GM18508 (cell line): ENCODE data around the gene RAB33B.
"Not testable (repeated sequence)": the region's sequence is repeated elsewhere in the genome, so short reads cannot be mapped to it uniquely, and the experiment has no call there.

ENCODE experiments used
- ATAC-seq: cut with Tn5 transposase; IDR thresholded peaks from one replicate; pipeline ENCODE4 v1.9.1; 2021; ENCODE audit warnings: moderate number of reproducible peaks; ENCODE audit not compliant: insufficient read depth, unreplicated experiment

The RAB33B gene

DNA sequence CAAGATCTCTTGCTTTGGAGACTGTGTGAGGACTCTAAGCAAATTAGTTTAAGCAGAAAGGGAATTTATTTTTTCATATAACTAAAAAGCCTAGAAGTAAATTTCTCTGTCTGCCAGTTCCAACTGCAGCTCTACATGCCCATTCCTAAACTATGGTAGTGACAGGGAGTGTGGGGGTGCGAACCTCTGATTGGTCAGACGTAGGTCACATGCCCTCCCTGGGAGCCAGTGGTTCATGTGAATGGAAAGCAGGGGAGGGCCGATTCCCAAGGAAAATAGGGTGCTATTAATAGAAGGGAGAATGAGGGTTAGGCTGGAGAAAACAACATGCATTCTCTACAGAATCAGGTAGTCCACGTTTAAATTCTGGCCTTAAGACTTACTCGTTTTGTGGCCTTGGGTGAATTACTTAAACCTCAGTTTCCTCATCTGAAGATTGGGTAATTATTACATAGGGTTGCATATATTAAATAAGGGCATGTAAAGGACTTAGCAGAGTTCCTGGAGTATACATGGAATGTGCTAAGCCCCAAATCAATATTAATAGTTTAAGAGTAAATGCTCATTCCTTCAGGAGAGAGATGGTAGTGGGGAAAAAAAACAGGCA is 7.2 kb downstream of the RAB33B start:
- no peak for ATAC-seq

DNA sequence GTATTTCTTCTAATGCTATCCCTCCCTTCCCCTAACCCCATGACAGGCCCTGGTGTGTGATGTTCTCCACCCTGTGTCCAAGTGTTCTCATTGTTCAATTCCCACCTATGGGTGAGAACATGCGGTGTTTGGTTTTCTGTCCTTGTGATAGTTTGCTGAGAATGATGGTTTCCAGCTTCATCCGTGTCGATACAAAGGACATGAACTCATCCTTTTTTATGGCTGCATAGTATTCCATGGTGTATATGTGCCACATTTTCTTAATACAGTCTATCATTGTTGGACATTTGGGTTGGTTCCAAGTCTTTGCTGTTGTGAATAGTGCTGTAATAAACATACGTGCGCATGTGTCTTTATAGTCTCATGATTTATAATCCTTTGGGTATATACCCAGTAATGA is 10.6 kb downstream of the RAB33B start:
- ATAC-seq, result not testable (repeated sequence)

DNA sequence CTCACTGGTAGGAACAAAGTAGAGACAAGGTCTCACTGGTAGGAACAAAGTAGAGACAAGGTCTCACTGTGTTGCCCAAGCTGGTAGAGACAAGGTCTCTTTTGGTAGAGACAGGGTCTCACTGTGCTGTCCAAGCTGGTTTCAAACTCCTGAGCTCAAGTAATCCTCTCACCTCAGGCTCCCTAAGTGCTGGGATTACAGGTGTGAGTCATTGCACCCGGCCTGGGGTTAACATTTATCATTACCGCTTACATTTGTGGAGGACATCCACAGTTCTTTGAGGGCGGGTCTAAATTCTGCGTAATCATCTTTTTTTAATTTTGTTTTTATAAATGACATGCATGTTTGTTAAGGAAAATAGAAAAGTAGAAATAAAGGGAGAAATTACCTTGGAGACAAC is 12.0 kb downstream of the RAB33B start:
- ATAC-seq, result no peak

DNA sequence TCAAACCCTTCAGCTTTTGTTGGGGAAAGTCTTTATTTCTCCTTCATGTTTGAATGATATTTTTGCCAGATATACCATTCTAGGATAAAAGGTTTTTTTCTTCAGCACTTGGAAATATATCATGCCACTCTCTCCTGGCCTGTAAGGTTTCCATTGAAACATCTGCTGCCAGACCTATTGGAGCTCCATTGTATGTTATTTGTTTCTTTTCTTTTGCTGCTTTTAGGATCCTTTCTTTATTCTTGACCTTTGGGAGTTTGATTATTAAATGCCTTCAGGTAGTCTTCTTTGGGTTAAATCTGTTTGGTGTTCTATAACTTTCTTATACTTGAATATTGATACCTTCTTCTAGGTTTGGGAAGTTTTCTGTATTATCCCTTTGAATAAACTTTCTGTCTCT is 14.8 kb downstream of the RAB33B start:
- ATAC-seq, result not testable (repeated sequence)

DNA sequence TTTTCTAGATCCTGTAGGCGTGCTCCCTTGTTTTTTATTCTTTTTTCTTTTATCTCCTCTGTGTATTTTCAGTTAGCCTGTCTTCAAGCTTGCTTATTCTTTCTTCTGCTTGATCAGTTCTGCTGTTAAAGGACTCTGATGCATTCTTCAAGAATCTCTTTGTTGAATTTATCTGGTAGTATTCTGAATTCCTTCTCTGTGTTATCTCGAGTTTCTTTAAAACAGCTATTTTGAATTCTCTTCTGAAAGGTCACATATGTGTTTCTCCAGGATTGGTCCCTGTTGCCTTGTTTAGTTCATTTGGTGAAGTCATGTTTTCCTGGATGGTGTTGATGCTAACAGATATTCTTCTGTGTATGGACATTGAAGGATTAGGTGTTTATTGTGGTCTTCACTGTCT is 15.3 kb downstream of the RAB33B start:
- ATAC-seq, result no peak

DNA sequence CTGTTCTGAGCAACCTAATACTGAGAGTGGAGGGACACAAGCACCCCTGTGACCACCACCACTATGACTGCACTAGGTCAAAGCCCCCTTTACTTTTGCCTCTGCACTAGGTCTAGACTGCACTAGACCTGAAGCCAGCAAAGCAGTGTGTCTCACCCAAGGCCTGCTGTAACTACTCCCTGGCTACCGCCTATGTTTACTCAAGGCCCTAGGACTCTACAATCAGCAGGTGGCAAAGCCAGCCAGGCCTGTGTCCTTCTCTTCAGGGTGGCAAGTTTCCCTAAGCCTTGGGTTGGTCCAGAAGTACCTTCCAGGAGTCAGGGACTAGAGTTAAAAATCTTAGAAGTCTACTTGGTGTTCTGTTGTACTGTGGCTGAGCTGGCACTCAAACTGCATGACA is 15.9 kb downstream of the RAB33B start:
- ATAC-seq, result no peak

DNA sequence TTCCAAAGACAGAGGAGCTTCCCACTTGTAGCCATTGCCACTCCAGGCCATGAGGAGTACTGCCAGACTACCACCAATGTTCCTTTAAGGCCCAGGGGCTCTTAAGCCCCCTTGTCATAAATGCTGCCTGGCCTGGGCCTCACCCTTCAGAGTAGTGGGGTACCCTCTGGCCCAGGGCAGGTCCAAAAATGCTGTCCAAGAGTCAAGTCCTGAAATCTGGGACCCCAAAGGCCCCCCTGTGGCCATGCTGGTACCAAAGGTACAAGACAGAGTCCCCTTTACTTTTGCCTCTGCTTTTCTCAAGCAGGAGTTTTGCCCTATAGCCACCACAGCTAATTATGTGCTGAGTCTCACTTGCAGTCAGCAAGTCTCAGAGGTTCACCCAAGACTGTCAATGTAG is 16.4 kb downstream of the RAB33B start:
- ATAC-seq, result no peak

DNA sequence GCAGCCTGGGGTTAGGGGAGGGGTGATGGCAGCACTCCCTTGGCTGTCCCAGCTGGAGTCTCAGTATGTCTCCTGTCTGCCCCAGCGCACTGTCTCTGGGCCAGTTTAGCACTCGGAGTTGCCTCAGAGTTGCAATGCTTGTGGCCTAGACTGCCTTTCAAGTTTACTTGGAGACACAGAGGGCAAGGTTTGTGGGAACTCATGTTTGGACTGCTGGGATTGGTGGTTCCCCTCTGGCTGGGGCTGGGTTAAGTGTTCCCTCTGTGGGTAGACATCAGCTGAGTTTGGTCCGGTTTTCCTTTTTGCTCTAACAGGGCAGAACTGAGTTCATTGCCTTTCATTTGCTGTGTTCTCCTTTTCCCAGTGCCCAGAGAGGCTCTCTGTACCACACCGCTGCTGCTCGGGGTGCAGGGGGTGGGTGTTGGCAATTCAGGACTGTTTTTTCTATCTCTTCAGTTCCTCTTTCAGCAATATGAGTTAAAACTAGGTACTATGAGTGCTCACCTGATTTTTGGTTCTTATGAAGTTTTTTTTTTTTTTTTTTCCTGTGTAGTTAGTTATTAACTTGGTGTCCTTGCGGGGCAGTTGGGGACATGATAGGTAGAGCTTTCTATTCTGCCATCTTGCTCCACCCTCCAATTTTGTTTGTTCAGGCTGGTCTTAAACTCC is 17.2 kb downstream of the RAB33B start:
- ATAC-seq, result no peak

DNA sequence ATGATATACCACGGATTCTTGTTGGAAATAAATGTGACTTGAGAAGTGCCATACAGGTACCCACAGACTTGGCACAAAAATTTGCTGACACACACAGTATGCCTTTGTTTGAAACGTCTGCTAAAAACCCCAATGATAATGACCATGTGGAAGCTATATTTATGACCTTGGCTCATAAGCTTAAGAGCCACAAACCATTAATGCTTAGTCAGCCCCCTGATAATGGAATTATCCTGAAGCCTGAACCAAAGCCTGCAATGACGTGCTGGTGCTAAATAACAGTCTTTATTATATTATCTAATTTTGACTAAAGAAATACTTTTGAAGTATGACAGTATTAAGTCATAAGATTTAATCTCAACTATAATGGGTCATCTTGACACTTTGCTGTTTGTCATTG is 18.9 kb downstream of the RAB33B start:
- no peak for ATAC-seq

DNA sequence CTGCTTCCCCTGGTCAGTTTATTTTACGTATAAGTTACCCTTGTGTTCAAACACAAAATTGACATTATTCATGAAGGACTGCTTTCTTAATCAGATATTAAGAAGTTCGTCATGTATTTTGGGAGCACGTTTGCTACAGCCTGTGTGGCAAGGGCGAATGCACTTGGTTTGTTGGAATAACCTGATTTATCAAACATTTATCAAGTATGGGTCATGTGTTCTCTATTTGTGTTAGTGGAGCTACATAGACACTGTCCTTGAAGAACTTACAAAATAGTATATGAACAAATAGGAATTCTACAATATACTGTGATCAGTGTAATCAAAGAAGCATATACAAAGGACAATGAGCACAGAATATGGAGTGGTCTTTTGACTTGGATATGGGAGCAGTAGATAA is 22.4 kb downstream of the RAB33B start:
- no peak for ATAC-seq

DNA sequence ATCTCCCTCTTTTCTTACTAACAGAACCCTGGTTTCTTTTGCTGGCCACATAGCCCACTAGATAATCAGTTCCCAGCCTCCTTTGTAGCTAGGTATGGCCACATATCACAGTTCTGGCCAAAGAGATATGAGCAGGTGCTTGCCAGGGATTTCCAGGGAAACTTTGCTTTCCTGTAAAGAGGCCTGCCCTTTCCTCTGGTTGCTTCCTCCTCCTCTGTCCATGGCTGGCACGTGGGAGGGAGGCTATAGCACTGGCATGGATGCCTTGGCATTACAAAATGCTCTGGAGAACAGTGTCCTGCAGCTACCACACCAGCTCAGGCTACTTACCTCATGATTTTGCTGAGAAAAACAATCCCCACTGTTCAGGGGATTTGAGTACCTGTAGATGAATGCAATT is 27.5 kb downstream of the RAB33B start:
- ATAC-seq, result no peak

DNA sequence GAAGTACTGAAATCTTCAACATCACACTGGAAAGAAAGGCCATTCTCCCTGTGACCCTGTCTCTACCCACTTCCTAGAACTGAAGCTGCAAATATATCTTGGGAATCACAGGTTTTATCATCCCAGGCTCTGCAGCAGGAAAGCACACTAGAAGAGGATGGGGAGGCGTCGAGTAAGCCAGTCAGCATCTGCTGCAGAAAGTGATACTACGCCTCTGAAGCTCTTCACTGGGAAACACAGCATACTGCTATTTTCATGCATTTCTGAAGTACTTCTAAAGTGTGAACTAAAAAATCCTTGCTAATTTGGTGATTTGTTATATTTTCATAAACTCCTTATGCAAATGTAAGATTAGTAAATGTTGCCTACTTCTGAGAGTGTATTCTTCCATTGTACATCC is 29.1 kb downstream of the RAB33B start:
- ATAC-seq, result no peak

DNA sequence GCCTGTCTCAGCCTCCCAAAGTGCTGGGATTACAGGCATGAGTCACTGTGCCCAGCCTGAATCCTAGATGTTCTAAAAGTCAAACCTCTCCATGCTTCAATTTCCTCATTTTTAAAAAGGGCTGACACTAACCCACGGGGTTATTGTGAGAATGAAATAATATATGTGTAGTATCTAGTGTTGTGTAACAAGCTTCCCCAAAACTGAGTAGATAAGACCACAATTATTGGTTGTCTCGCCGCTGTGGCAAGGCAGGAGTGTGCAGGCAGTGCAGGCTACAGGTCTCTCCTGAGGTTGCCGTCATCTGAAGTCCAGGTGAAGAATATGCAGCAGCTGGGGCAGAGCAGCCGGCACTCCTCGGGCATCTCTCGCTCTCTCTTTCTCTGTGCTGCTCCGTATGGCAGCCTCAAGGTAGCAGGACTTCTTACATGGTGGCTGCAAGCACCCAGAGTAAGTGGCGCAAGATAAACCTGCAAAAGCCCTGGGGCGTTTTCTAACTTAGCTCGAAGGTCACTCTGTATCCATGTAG is 30.9 kb downstream of the RAB33B start:
- ATAC-seq, result no peak

DNA sequence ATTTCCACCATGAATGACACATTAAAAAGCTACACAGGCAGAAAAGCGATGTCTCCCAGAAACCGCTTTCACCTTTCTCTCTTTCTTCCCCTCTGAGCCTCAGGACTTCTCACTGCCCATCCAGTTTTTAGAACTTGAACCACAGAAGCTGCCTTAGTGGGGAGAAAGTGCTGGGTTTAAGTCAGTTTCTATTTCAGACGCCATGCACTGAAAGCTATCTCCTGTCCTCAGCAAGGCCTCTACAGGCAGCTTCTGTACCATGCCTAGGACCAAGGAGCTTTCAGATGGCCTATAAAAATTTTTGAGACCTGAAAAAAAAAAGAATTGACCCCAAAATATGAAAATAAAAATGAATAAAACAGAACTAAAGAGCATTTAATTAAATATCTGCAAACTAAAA is 34.5 kb downstream of the RAB33B start:
- ATAC-seq, result no peak

DNA sequence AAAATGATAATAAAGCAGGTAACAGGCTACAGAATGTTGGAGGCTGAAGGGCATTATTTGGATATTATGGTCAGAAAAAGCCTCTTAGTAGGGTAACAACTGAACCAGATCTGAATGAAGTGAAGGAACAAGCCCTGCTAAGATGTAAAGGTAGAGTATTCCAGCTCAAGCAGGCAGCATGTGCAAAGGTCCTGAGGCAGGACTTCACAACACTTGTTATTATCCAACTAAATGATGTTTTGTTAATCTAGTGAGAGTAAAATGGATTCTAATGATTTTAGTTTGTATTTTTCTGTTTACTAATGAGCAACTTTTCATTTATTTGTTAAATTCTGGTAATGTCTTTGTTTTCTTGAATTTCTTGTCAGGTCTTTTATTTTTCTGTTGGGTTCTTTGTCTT is 35.7 kb downstream of the RAB33B start:
- no peak for ATAC-seq

DNA sequence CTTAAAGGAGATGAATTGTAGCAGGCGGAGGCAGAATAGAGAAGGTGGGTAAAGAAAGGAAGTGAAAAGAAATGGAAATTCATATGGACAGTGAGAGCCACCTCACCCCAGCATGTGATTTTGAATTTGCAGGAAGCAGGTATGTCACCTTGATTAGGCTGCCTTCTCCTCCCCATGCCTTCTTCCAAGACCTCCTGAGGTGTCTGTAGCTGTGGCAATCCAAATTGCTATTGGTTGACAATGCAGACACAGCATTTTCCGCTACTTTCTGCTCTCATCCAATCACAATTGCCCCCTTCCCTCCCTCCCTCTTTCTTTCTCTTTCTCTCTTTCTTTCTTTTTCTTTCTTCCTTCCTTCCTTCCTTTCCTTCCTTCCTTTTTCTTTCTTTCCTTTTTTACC is 38.5 kb downstream of the RAB33B start:
- ATAC-seq, result no peak

DNA sequence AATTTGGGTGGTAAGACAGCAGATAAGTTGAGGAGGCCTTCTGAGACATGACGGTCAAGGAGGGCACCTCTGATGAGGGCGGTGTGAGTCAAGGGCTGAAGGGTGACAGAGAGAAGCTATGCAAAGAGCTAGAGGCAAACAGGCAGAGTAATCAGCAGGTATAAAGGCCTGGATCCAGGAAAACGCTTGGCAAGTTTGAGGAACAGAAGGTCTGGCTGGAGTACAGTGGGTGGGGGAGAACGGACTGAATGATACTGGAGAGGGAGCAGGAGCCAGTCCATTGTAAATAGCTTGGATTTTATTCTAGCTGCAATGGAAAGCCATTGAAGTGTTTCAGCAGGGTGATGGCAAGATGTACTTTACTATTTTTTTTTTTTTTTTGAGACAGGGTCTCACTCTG is 39.3 kb downstream of the RAB33B start:
- no peak for ATAC-seq

DNA sequence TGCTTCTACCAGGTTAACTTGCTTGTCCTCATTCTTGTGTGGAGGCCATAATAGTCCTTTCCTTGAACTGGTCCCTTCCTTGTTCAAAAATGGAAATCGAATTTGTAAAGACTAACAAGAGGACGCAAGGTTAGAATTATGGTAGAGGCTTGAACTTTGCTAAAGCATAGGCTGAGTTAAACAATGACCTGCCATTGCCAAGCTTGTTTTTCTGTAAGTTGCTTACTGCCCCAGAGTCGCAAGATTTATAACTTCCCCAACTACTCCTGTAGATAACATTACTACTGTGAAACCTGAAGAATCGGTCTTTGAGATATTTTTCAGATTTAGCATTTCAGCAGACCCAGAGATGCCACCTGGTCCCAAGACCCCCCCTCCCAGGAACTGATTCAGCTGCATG is 45.3 kb downstream of the RAB33B start:
- no peak for ATAC-seq

DNA sequence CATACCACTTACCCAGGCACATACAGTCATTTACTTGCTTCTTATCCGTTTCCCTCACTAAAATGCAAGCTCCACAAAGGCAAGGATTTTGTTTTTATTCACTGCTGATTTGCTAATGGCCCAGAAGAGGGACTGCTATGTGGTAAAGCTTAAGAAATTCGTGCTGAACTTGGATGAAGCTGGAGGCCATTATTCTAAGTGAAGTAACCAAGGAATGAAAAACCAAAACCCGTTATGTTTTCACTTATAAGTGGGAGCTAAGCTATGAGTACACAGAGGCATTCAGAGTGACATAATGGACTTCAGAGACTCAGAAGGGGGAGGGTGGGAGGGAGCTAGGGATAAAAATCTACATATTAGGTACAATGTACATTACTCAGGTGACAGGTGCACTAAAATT is 47.2 kb downstream of the RAB33B start:
- no peak for ATAC-seq

DNA sequence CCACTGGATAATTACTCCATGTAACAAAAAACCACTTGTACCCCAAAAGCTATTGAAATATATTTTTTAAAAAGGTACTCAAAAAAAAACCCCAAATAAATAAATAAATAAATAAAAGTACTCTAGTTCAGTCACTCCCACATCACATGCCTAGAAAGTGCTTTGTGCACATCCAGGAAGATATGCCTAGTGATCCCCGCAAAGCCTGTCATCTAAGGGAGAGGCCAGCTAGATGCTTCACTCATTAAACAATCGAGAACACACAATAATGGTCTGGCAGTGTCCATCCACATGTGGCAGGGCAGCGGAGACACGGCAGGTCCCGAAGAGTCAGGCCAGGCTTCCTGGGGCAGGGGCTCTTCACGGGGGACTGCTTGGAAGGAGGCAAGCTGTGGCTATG is 47.6 kb downstream of the RAB33B start:
- no peak for ATAC-seq

DNA sequence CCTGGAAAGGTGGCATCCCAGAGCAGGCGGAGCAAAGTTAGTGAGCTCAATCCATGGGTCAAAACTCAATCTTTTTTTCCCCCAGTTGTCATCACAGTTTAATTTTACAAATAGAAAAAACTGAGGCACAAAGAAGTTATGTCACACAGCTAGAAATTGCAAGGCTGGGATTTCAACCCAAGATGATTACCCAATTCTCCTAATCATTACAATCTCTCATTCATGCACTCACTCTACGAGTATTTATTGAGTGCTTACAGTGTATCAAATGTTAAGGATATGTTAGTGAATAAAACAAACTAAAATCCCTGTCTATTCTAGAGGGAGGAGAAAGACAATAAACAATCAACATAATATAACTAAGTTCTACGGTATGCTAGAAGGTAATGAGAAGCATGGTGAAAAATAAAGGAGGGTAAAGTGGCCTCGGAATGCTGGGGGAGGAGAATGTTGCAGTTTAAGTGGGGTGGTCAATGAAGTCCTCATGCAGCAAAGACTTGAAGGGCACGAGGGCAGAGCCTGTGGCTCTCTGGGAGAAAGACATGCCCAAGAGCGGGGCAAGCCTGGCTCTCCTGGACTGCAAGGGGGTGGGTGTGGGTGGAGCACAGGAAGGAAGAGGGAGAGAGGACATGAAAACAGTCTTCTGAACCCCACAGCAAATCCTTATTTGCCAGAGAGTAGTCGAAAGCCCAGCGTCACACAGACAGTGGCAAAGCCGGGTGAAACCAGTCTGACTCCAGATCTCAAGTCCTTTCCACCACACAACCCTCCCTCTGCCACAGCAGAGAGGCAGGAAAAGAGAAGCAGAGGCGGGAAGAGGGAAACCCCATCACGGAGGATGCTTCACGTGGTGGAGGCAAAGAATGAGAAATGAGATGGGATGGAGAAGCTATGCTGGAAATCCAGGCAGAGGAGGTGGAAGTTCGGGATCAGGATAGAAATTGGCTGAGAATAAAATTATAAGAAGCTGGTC is 48.3 kb downstream of the RAB33B start:
- no peak for ATAC-seq
